GM13976 (cell line): ENCODE data around the gene LRRC70.
"Not testable (repeated sequence)": the region's sequence is repeated elsewhere in the genome, so short reads cannot be mapped to it uniquely, and the experiment has no call there.

Source experiments
- DNase-seq: peaks from one replicate; pipeline ENCODE4 v3.0.0; 2012; ENCODE audit warnings: low spot score
- in situ Hi-C: fragments of 300-500 bp; cut with MboI; formaldehyde crosslinking; loops from one replicate; pipeline ENCODE4 v1.12.0; 2022; ENCODE audit warnings: low sequenced_read_pairs, mixed read lengths, inconsistent platforms; ENCODE audit not compliant: unreplicated experiment
- TF ChIP-seq, protein P1 (sequence below): IDR thresholded peaks from 2 replicates; pipeline ENCODE4 v1.5.1; 2012; ENCODE audit warnings: borderline replicate concordance, mild to moderate bottlenecking; ENCODE audit not compliant: insufficient read depth; ENCODE audit errors: extremely low read depth, missing control alignments, control extremely low read depth

Gene LRRC70

DNA sequence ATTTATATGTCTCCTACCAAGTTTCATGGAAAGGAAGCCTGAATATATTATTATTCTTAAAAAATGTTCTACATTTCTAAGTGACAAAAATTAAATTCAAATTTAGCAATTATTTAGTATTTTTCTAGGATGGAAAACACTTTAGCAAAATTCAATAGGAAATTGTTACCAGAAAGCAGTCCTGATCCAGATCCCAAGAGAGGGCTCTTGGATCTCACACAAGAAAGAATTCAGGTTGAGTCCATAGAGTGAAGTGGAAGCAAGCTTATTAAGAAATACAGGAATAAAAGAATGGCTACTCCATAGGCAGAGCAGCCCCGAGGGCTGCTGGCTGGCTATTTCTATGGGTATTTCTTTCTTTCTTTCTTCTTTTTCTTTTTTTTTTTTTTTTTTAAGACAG lies 44.7 kb downstream of the LRRC70 start:
- in situ Hi-C loops = no loop called here
- TF ChIP-seq, protein P1, sequence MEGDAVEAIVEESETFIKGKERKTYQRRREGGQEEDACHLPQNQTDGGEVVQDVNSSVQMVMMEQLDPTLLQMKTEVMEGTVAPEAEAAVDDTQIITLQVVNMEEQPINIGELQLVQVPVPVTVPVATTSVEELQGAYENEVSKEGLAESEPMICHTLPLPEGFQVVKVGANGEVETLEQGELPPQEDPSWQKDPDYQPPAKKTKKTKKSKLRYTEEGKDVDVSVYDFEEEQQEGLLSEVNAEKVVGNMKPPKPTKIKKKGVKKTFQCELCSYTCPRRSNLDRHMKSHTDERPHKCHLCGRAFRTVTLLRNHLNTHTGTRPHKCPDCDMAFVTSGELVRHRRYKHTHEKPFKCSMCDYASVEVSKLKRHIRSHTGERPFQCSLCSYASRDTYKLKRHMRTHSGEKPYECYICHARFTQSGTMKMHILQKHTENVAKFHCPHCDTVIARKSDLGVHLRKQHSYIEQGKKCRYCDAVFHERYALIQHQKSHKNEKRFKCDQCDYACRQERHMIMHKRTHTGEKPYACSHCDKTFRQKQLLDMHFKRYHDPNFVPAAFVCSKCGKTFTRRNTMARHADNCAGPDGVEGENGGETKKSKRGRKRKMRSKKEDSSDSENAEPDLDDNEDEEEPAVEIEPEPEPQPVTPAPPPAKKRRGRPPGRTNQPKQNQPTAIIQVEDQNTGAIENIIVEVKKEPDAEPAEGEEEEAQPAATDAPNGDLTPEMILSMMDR = no peak
- no peak for DNase-seq

DNA sequence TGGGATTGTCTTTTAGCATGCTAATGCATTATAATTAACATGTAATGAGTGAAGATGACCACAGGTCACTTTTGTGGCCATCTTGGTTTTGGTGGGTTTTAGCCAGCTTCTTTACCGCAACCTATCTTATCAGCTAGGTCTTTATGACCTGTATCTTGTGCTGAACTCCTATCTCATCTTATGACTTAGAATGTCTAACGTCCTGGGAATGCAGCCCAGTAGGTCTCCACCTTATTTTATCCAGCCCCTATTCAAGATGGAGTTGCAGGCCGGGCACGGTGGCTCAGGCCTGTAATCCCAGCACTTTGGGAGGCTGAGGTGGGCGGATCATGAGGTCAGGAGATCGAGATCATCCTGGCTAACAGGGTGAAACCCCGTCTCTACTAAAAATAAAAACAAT lies 45.8 kb downstream of the LRRC70 start:
- in situ Hi-C loops, DNase-seq: not testable (repeated sequence)

DNA sequence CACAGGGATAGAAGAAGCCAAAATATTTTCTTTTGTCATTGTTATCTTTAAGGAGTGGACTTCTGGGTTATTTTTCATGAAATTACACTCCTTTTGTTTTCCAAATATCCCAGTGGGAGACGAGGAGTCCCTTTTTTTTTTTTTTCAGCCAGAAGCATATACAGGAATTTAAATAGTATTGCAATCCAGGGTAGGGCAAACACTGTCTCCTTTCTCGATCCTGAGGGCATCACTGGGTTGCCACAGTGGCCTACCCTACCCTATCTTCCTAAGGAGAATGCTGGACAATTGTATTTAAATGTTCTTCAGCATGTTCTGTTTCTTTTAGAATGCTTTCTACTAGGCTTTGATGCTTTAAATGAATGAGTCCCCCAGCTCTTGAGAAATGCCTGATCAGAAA lies 47.9 kb downstream of the LRRC70 start:
- no peak for DNase-seq
- in situ Hi-C loops = no loop called here
- TF ChIP-seq, protein P1 = no peak

DNA sequence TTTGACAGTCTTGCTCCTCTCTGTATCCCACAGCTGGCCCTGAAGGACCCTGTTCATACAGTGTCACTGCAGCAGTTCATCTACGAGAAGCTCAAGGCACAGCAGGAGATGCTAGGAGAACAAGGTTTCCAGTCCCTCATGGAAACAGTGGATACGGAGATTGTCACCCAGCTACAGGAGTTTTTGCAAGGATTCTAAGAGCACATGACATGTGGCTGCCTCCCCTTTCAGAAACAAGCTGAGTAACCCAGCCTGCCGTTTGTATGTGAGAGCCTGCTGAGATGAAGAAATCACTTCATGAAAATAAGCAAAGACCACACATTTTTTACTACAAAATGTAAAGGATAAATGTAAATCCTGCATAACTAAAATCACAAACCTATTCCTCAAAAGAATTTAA lies 48.5 kb downstream of the LRRC70 start:
- TF ChIP-seq, protein P1 = no peak
- in situ Hi-C loops = no loop called here
- DNase-seq = no peak

DNA sequence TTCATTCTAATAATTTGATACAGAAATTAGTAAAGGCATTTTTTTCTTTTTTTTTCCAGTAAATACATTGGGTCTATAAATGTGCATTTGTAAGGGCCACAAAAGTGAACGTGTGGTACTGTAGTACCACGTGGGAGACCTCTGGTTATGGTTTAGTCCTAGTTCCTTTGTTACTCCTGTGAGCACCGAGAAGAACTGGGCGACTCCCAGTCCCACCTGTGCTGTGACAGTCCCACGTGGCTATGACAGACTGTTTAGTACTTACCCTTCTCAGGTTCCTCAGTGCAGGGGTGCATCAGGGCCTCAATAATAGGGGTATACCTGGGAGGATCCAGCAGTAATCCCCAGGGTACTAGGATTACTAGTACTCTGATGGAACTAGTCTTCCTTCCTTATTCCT lies 49.3 kb downstream of the LRRC70 start:
- no peak for DNase-seq
- TF ChIP-seq, protein P1 = no peak
- in situ Hi-C loops = no loop called here
